Epidermal melanocyte (primary cell): Measurements from ENCODE around the gene RNMT.

Source experiments
- DNase-seq: peaks from one replicate; pipeline ENCODE4 v3.0.0; 2011; ENCODE audit warnings: low spot score; ENCODE audit not compliant: insufficient read length

RNMT gene

GRCh38 chr18:13810950-13811485, 84.5 kb downstream of the RNMT start:
- no peak for DNase-seq

DNA sequence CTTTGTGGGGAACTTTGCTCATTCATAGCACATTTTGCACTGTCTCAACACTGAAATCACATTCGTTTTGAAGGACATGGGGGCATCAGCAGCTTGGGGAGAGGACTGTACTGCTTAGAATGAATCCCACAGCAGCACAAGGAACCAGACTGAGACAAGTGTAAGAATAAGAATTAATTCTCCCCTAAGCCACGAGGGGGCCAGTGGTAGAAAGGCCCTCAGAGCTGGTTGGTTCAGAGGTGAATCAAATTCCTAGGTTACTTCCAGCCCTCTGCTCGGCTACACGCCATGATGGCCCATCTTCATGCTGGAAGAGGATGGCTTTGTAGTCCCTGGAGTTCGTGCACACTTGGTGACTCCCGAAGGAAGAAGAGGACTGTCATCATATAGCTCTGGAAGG, 85.5 kb downstream of the RNMT start:
- no peak for DNase-seq

- peak; percentile 77 for DNase-seq
Observed at GRCh38 chr18:13813271-13813849, 86.9 kb downstream of the RNMT start.
